Adrenal gland (tissue), 12 donors: ENCODE data around the gene PLCB1. TPM values are rescaled to one million over a fixed set of nuclear protein-coding genes. Genes with fewer than 3 reads are reported as not detected.

Experiments used
- DNase-seq, 7 donors: peaks; one replicate each; pipeline ENCODE4 v3.0.0-alpha.2; 2019 to 2020
- H3K27ac ChIP-seq, 5 donors: fragments of 200-600 bp; sonication (generic) in 4 of 5; 1 replicate in 3 of 5; 2 replicates in 2 of 5; pipeline versions ENCODE4 v1.5.1 to v1.8.0; 2016 to 2020; ENCODE audit warnings: mild to moderate bottlenecking in 1 of 5
- H3K27me3 ChIP-seq: fragments of 200-600 bp; 2 replicates; pipeline ENCODE4 v1.8.0; 2021
- H3K36me3 ChIP-seq, 2 donors: fragments of 200-600 bp; replicated peaks in 1 of 2; 1 replicate in 1 of 2; 2 replicates in 1 of 2; pipeline versions ENCODE4 v1.5.1 to v1.8.0; 2018 to 2022
- H3K4me1 ChIP-seq, 2 donors: fragments of 200-600 bp; replicated peaks in 1 of 2; 1 replicate in 1 of 2; 2 replicates in 1 of 2; pipeline versions ENCODE4 v1.5.1 to v1.8.0; 2018 to 2021
- H3K4me3 ChIP-seq, 4 donors: fragments of 200-600 bp; sonication (generic) in 3 of 4; one replicate each; pipeline ENCODE4 v1.5.1; 2016 to 2018
- H3K9me3 ChIP-seq, 3 donors: fragments of 200-600 bp; sonication (generic) in 1 of 3; replicated peaks in 1 of 3; 1 replicate in 2 of 3; 2 replicates in 1 of 3; pipeline versions ENCODE4 v1.5.1 to v1.8.0; 2016 to 2021
- CTCF ChIP-seq, 6 experiments: fragments of 450-650 bp in 4 of 6; fragments of 200-600 bp in 2 of 6; sonication (generic) in 1 of 6; IDR thresholded peaks; 1 replicate in 5 of 6; 2 replicates in 1 of 6; pipeline versions ENCODE4 v1.5.1 to v1.8.0; 2016 to 2021; ENCODE audit warnings: antibody characterized with exemption in 6 of 6, mild to moderate bottlenecking in 2 of 6, moderate library complexity in 1 of 6
- POLR2A ChIP-seq, 2 donors: fragments of 450-650 bp; IDR thresholded peaks; one replicate each; pipeline ENCODE4 v1.6.1; 2017; ENCODE audit warnings: antibody characterized with exemption in 2 of 2, mild to moderate bottlenecking in 2 of 2, moderate library complexity in 1 of 2
- WGBS, 4 donors: extraction: QIAGEN DNeasy Blood & Tissue Kit in 2 of 4; methylation state at CpG; one replicate each; pipeline versions ENCODE4 v1.1.5 to v1.1.7; 2013 to 2017; 5-methylcytosine and 5-hydroxymethylcytosine counted together
- intact Hi-C, 2 donors: fragments of 100-400 bp; cut with DNase I; formaldehyde crosslinking; loops; one replicate each; pipeline versions ENCODE4 v1.14.1 to v1.15.0; 2022 to 2023
- polyA plus RNA-seq, 3 donors: library from polyadenylated mRNA; stranded (reverse); fragments of 200-250 nt in 2 of 3; fragments of 350-450 nt in 1 of 3; fragmentation: Illumina TruSeq in 1 of 3; extraction: RNeasy Lipid Tissue Mini Kit (QIAGEN cat#74804) in 1 of 3; gene quantifications; one replicate each; pipeline ENCODE4 v1.2.3, GENCODE V29; 2013 to 2014
- total RNA-seq, 9 donors: library from RNA; depleted of rRNA in 4 of 9; stranded (reverse); fragments of >200 nt in 4 of 9; fragments of 120-200 nt in 1 of 9; fragmentation: NEBNext Ultra II Directional in 1 of 9; extraction: Animal tissue kit (Norgen Biotek cat#: 25700) in 1 of 9; gene quantifications; one replicate each; pipeline versions ENCODE4 v1.1.0 to v1.2.4, GENCODE V29; 2013 to 2023
- donor health status: healthy with polysubstance abuse.
- donor health status: Bipolar disorder and iron deficiency.
- donor health status: DM: yes; HTN: yes; CAD: no.
- donor health status: DM: no; HTN: no; CAD: no.
- donor health status: DM: no; HTN: no; CAD: no.
- donor health status: DM: yes; HTN: yes; CAD: no.

Gene PLCB1
- total and polyA plus RNA-seq, 12 donors = 7.7 to 56.6 (median 27.9) TPM

GRCh38 chr20:8212286-8212685 lies 80.2 kb downstream of the PLCB1 start:
- DNase-seq = no peak
- intact Hi-C loops = no loop called here
- 30 to 49% (median 34%) methylated on average over 3 of the region's 3 CpGs for WGBS, 4 donors
- Histone ChIP-seq H3K27me3 (no peaks in the 10 kb centered on the region), H3K27ac (peak overlapping the region in 1 of 5 donors; percentile 7), H3K9me3 (no peaks in the 10 kb centered on the region), H3K36me3 (no peaks in the 10 kb centered on the region), H3K4me3 (peak overlapping the region in 1 of 4 donors; percentile 24), H3K4me1 (peaks cover 7 to 62% of the 10 kb centered on the region in 2 donors)
- TF ChIP-seq CTCF (IDR thresholded peaks at IDR 0.05) (no peak), POLR2A (IDR thresholded peaks at IDR 0.05) (no peak)

DNA sequence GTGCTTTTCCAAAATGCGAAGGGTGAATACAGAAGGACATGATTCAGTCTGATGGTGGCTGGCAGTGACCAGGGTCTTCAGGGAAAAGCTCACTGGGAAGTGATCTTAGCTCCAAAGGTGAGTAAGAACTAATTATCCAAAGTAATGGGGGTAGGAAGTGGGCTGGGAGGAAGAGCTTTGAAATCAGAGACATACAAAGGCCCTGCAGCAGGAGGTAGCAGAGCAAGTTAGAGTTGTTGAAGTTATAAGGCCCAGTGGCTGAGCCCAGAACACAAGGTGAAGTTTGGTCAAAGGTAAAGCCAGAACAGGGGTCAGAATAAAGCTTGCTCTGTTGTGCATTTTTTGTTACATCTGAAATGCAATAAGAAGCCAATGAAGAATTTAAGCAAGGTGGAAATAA lies 81.2 kb downstream of the PLCB1 start:
- no peak for TF ChIP-seq CTCF (IDR thresholded peaks at IDR 0.05)
- TF ChIP-seq POLR2A (IDR thresholded peaks at IDR 0.05) = no peak
- Histone ChIP-seq H3K4me3 (no peak overlapping the region), H3K27me3 (no peaks in the 10 kb centered on the region), H3K27ac (peak overlapping the region in 2 of 5 donors; percentile 7 to 32), H3K9me3 (no peaks in the 10 kb centered on the region), H3K36me3 (no peaks in the 10 kb centered on the region), H3K4me1 (peaks cover 7 to 56% of the 10 kb centered on the region in 2 donors)
- intact Hi-C loops = no loop called here
- WGBS, 4 donors = 96 to 100% (median 97%) methylated on average over 1 of the region's 1 CpG
- DNase-seq = no peak

GRCh38 chr20:8213831-8214587 lies 81.9 kb downstream of the PLCB1 start:
- intact Hi-C loops = no loop called here
- Histone ChIP-seq H3K4me3 (peak overlapping the region in 1 of 4 donors; percentile 1), H3K9me3 (no peaks in the 10 kb centered on the region), H3K27ac (peak overlapping the region in 1 of 5 donors; percentile 1), H3K4me1 (peaks cover 5 to 49% of the 10 kb centered on the region in 2 donors), H3K36me3 (no peaks in the 10 kb centered on the region), H3K27me3 (no peaks in the 10 kb centered on the region)
- no peak for DNase-seq
- TF ChIP-seq POLR2A (IDR thresholded peaks at IDR 0.05) = no peak
- no peak for TF ChIP-seq CTCF (IDR thresholded peaks at IDR 0.05)
- 75 to 80% (median 78%) methylated on average over 12 of the region's 12 CpGs for WGBS, 4 donors

DNA sequence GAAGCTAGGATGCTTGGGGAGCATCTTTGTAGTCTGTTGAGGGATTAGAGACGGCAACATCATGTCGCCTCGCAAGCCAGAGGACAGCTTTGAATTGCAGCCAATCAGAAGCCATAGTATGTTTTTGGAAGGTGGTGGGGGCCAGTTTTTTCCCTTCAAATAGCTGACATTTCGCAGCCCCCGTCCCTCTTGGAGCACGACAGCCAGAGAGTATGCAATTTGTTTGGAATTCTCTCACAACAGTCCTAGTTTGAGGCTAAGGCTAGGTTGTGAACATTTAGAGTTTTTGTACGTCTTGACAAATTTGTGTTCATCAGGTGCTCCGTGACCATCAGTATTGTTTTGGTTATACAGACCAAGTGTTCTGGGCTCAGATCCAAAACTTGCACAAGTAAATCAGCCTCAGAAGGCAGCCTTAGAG lies 83.3 kb downstream of the PLCB1 start:
- 58 to 65% (median 61%) methylated on average over 8 of the region's 8 CpGs for WGBS, 4 donors
- peaks cover 3 to 39% of the 10 kb centered on the region in 2 donors for H3K4me1 ChIP-seq
- H3K9me3 ChIP-seq = no peaks in the 10 kb centered on the region
- DNase-seq = peak in 3 of 7 donors; percentile 13 to 23 (median 20)
- intact Hi-C loops = no loop called here
- no peak overlapping the region for H3K4me3 ChIP-seq
- H3K27me3 ChIP-seq = no peaks in the 10 kb centered on the region
- no peaks in the 10 kb centered on the region for H3K36me3 ChIP-seq
- no peak overlapping the region for H3K27ac ChIP-seq
- TF ChIP-seq POLR2A (IDR thresholded peaks at IDR 0.05) (no peak), CTCF (IDR thresholded peaks at IDR 0.05) (no peak)
